ENCODE results near the gene LONP1.
"Not testable (repeated sequence)": the region's sequence is repeated elsewhere in the genome, so short reads cannot be mapped to it uniquely, and the experiment has no call there.

LONP1 gene

GRCh38 chr19:5692723-5693194, 27.2 kb downstream of the LONP1 start:
- no peak for DNase-seq (ENCODE audit: low read depth)

- no peak for DNase-seq (ENCODE audit: low read depth)
Observed at GRCh38 chr19:5691822-5692722, 27.9 kb downstream of the LONP1 start.

GRCh38 chr19:5690955-5691821, 28.8 kb downstream of the LONP1 start:
- DNase-seq (ENCODE audit: low read depth) = no peak

- peak; percentile 77 for DNase-seq (ENCODE audit: low read depth)
Observed at GRCh38 chr19:5690125-5690954, 29.6 kb downstream of the LONP1 start, which contains the start of gene RPL36. Gene RPL36, plus strand, starts transcription at chr19:5690295. Its CDS starts 213 bp downstream, at chr19:5690508.

- DNase-seq (ENCODE audit: low read depth) = not testable (repeated sequence)
Observed at GRCh38 chr19:5688262-5688881, 31.6 kb downstream of the LONP1 start.

GRCh38 chr19:5687360-5688198, 32.4 kb downstream of the LONP1 start:
- DNase-seq (ENCODE audit: low read depth) = no peak

- peak; percentile 52 for DNase-seq (ENCODE audit: low read depth)
Observed at GRCh38 chr19:5686647-5687359, 33.1 kb downstream of the LONP1 start.

- DNase-seq (ENCODE audit: low read depth) = no peak
Observed at GRCh38 chr19:5686326-5686646, 33.7 kb downstream of the LONP1 start.

- no peak for DNase-seq (ENCODE audit: low read depth)
Observed at GRCh38 chr19:5684694-5685430, 35.1 kb downstream of the LONP1 start.

GRCh38 chr19:5683177-5683886, 36.6 kb downstream of the LONP1 start:
- DNase-seq (ENCODE audit: low read depth) = no peak

GRCh38 chr19:5682107-5682482, 37.9 kb downstream of the LONP1 start:
- no peak for DNase-seq (ENCODE audit: low read depth)

GRCh38 chr19:5681391-5682106, 38.4 kb downstream of the LONP1 start:
- DNase-seq (ENCODE audit: low read depth) = no peak

- peak; percentile 94 for DNase-seq (ENCODE audit: low read depth)
Observed at GRCh38 chr19:5680437-5681368, 39.2 kb downstream of the LONP1 start, which contains the start of the genes HSD11B1L and MICOS13. Gene HSD11B1L, plus strand, starts transcription at chr19:5681027. Its CDS starts 3,806 bp downstream, at chr19:5684833. Gene MICOS13, minus strand, starts transcription at chr19:5680516. Its CDS starts 30 bp downstream, at chr19:5680486.

- no peak for DNase-seq (ENCODE audit: low read depth)
Observed at GRCh38 chr19:5680084-5680436, 39.9 kb downstream of the LONP1 start.

- no peak for DNase-seq (ENCODE audit: low read depth)
Observed at GRCh38 chr19:5679289-5680083, 40.5 kb downstream of the LONP1 start.

Data from non-pigmented ciliary epithelial cell (primary cell).